HG03025 (cell line): ENCODE data around the gene DBN1.

ENCODE experiments used
- ATAC-seq: cut with Tn5 transposase; IDR thresholded peaks from one replicate; pipeline ENCODE4 v1.9.1; 2021; ENCODE audit warnings: mild to moderate bottlenecking, moderate library complexity; ENCODE audit not compliant: unreplicated experiment, low FRiP score

DBN1 gene

GRCh38 chr5:177505075-177505474 is 31.6 kb upstream of the DBN1 start:
- no peak for ATAC-seq

GRCh38 chr5:177504086-177505056 is 30.9 kb upstream of the DBN1 start:
- no peak for ATAC-seq

- ATAC-seq = no peak
These were observed 30.1 kb upstream of the DBN1 start for GRCh38 chr5:177503351-177504085.

GRCh38 chr5:177502886-177503285 is 29.5 kb upstream of the DBN1 start:
- ATAC-seq = no peak

- no peak for ATAC-seq
These were observed 28.6 kb upstream of the DBN1 start for GRCh38 chr5:177501874-177502678.

- no peak for ATAC-seq
These were observed 27.5 kb upstream of the DBN1 start for GRCh38 chr5:177500685-177501522.

GRCh38 chr5:177499842-177500241 is 26.4 kb upstream of the DBN1 start:
- ATAC-seq = no peak

- ATAC-seq = no peak
These were observed 24.8 kb upstream of the DBN1 start for GRCh38 chr5:177498013-177498787.

- ATAC-seq = peak; percentile 65
These were observed 24.0 kb upstream of the DBN1 start, which contains the start of gene PDLIM7 for GRCh38 chr5:177497292-177498012. PDLIM7 (minus strand) TSS chr5:177497604; CDS start chr5:177496512, 1,092 bp downstream.

GRCh38 chr5:177496727-177497291 is 23.4 kb upstream of the DBN1 start:
- peak; percentile 4 for ATAC-seq

GRCh38 chr5:177496070-177496726 is 22.8 kb upstream of the DBN1 start:
- ATAC-seq = no peak

GRCh38 chr5:177495243-177496060 is 22.0 kb upstream of the DBN1 start:
- ATAC-seq = no peak

GRCh38 chr5:177494346-177495195 is 21.1 kb upstream of the DBN1 start:
- no peak for ATAC-seq

GRCh38 chr5:177493795-177494345 is 20.4 kb upstream of the DBN1 start:
- no peak for ATAC-seq

GRCh38 chr5:177492841-177493240 is 19.4 kb upstream of the DBN1 start:
- no peak for ATAC-seq
